Measurements from ENCODE around the gene DIP2C.
"Not testable (repeated sequence)": the region's sequence is repeated elsewhere in the genome, so short reads cannot be mapped to it uniquely, and the experiment has no call there.

Gene DIP2C

DNA sequence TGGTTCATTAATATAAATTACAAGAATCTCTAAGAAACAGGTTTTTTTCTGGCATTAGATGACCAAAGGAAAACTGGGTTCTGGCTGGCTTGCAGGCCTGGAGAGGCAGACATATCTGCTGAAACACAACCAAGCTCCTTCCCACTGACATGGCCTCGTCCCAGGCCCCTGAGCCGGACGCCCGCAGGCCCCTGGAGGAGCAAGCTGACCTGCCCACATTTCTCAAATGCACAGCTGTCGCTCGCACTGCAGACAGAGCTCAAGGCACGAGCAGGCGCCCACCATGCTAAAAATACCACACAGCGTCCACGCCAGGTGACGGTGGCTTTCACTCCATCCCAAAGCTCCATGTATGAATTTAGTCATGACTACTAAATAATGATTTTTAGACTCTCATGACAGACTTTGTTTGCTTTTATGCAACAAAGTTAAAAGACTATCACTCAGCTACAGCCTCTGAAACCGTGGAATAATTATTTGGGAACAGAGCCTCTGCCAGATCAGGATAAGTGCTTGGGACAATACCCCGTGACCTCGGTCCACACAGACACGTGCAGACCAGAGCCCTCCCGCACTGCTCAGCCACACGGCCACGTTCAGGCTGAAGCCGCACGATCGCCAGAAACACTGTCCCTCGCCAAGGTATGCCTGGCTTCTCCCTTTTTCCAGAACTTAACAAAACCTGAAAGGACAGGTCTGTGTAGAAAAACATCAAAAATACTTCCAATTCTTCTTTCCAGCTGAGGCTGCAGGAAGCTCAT, 71.1 kb downstream of the DIP2C start:
- H3K27me3 Mint-ChIP-seq = peaks cover 48% of the 10 kb centered on the region
- H3K4me1 Mint-ChIP-seq (ENCODE audit: low read depth) = peaks cover 7% of the 10 kb centered on the region
- H3K9me3 Mint-ChIP-seq = no peaks in the 10 kb centered on the region
- H3K4me3 Mint-ChIP-seq = no peak overlapping the region
- H3K27ac Mint-ChIP-seq = no peak overlapping the region
- DNase-seq = no peak
- no peaks in the 10 kb centered on the region for H3K36me3 Mint-ChIP-seq (ENCODE audit: low read depth)

DNA sequence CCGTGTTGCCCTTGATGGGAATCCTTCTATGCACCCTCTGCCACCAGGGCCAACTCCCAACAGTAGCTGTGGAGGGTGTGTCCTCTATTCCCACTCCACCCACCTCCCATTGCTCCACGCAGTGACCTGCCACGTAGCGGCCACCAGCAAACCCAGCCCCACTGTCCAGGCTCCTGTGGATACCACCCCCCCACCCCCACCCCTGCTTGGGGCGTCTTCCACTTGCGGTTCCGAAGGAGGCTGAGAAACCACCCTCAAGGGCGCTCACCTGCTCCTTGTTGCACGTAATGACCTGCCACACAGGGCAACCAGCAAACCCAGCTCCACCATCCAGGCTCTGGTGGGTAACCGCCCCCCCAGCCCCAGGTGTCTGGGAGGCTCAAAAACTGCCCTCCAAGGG, 72.0 kb downstream of the DIP2C start:
- Mint-ChIP-seq H3K4me3 (no peak overlapping the region), H3K36me3 (ENCODE audit: low read depth) (no peaks in the 10 kb centered on the region), H3K9me3 (no peaks in the 10 kb centered on the region), H3K4me1 (ENCODE audit: low read depth) (peaks cover 7% of the 10 kb centered on the region), H3K27ac (no peak overlapping the region), H3K27me3 (peaks cover 45% of the 10 kb centered on the region)
- DNase-seq = no peak

DNA sequence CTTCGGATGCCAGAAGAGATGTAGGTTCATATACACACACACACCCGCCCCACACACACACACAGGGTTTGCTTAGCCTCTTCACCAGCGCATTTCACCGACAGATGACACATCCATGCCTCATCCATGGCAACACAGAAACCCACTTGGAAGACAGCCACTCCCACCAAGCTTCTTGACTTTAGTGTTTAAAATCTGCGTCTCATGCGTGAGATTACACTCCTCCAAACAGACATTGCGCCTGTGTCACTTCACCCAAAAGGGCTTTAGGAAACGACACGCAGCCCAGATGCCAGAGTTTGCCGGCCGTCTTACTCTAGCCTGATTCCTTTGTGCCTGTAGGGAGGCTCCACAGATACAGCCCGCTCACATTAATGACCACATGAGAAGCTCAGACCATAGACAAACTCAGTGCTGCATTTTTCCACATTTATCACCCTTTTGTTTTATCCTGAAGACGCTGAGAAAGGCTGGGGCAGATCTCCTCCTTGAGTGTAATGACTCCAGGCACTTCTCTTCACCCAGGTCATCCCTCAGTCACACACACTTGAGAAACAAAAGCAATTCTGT, 73.8 kb downstream of the DIP2C start:
- DNase-seq = no peak
- peaks cover 33% of the 10 kb centered on the region for H3K27me3 Mint-ChIP-seq
- H3K4me1 Mint-ChIP-seq (ENCODE audit: low read depth) = peaks cover 16% of the 10 kb centered on the region
- H3K4me3 Mint-ChIP-seq = no peak overlapping the region
- peaks cover 2% of the 10 kb centered on the region for H3K9me3 Mint-ChIP-seq
- H3K27ac Mint-ChIP-seq = no peak overlapping the region
- H3K36me3 Mint-ChIP-seq (ENCODE audit: low read depth) = no peaks in the 10 kb centered on the region

DNA sequence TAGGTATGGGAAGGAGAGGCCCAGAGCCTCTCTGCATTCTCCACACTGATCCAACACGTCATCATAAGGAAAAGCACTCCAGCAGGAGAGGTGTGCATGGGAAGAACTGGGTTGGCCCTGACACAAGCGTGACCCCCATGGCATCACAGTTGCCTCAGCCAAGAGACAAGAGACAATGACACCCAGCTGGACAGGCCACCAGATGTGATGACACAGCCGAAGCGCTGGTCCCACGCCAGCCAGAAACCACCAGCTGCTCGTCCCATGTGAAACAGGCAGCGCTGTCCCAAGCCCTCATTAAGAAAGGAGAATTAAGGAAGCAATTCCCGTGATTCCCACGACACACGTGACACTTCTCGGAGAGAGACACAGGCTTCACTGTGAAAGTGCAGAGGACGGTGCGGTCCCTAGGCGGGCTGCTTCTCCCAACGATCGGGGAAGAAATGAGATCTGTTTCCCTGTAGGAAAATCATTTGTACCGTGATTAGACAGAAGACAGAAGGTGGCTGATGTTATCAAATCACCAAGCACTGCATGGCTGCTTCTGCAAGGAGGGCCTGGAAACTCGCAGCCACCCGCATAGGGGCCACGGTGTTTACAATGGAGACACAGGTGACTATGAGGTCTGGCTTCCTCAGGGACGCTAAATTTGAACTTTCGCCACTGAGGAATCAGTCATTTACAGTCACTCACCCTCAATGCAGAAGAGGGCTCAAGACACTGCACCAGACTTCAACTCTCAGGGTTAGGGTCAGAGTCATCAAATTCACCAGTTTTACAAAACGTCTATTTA, 74.5 kb downstream of the DIP2C start:
- Mint-ChIP-seq H3K4me1 (ENCODE audit: low read depth) (peaks cover 16% of the 10 kb centered on the region), H3K9me3 (peaks cover 6% of the 10 kb centered on the region), H3K27me3 (peaks cover 27% of the 10 kb centered on the region), H3K36me3 (ENCODE audit: low read depth) (no peaks in the 10 kb centered on the region), H3K4me3 (no peak overlapping the region), H3K27ac (no peak overlapping the region)
- DNase-seq = no peak

DNA sequence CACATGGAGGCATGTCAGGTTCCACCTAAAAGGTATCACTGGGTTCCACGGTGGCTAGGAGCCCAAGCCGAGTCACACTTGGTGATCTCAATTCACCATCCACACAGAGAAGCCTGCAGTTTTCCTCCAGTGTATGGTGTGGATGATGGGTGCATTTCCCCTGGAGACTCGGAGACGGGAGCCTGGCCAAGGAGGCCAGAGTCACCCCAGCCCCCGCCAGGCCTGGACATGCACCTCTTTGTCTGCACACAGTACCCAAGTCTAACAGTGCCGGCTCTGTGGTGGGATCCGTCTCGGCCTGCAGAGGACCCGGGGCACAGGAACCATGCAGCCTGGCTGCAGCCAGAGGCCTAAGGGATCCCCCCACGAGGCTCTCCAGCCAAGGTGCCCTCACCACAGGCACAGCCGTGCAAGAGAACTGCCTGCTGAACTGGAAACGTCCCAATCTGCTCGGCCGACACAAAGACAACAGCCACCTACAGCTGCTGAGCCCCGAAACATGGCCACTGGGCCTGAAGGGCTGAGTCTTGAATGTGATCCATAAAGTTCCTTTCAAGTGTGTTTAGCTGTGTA, 75.2 kb downstream of the DIP2C start:
- H3K36me3 Mint-ChIP-seq (ENCODE audit: low read depth) = no peaks in the 10 kb centered on the region
- H3K4me1 Mint-ChIP-seq (ENCODE audit: low read depth) = peaks cover 18% of the 10 kb centered on the region
- H3K9me3 Mint-ChIP-seq = peaks cover 6% of the 10 kb centered on the region
- H3K27me3 Mint-ChIP-seq = peaks cover 22% of the 10 kb centered on the region
- no peak overlapping the region for H3K4me3 Mint-ChIP-seq
- no peak overlapping the region for H3K27ac Mint-ChIP-seq
- no peak for DNase-seq

DNA sequence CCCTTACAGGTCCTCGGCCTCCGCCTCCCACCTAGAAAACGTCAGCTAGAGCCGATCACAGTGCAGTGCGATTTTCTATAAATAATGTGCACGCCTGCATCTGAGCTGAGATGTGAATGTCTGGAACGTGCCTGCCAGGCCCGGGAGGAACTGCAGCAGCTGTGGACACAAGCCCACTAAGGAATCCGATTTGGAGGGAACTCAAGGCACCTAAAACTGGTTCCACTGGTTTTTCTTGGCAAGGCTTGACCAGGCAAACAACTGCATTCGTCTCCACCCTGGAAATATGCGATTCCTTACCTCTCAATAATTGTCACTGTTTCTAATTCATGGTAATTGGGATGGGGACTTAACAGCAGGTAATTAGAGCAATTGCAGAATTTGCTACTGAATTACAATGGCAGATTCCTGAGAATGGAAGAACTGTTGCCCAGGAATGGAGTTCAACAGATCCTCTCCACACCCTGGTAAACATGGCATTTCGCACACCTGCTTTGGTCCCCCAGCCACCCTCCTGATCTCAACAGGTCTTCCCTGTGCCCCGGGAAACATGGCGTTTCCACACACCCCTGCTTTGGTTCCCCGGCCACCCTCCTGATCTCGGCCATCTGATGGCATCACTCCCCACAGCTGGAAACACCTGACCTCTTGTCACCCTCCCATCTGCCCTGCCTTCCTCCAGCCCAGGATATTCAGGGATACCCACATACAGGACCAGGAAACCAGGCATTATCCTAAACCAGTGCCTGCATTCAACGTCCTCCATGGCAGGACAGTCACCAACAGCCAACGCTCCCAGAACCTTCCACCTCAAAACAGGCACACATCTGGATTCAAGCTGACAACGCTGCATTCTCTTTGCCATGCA, 76.0 kb downstream of the DIP2C start:
- Mint-ChIP-seq H3K27ac (no peak overlapping the region), H3K4me1 (ENCODE audit: low read depth) (peaks cover 25% of the 10 kb centered on the region)
- no peak for DNase-seq

DNA sequence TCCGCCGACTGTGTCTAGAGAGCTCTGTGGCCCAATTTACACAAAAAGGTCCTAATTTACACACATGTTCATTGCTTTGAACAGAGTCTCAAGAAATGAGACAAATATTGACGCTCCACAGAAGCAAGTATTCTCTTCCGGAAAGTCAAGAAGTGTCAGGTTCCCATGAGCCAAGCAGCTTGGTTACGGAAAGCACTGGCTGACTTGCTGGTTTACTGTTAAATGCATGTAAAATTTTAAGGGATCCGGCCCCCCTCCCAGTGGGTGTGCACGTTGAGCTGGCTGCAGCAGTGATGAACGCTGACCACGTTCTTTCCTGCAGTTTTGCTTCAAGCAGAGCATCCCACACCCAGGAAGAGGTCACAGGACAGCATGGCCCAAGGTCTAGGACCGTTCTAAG, 76.8 kb downstream of the DIP2C start:
- Mint-ChIP-seq H3K36me3 (ENCODE audit: low read depth) (no peaks in the 10 kb centered on the region), H3K4me1 (ENCODE audit: low read depth) (peaks cover 25% of the 10 kb centered on the region), H3K27ac (no peak overlapping the region), H3K27me3 (peaks cover 9% of the 10 kb centered on the region), H3K4me3 (no peak overlapping the region), H3K9me3 (peaks cover 6% of the 10 kb centered on the region)
- DNase-seq = no peak

More for the DNA sequence above, 76.0 kb downstream of the DIP2C start:
- H3K36me3 Mint-ChIP-seq (ENCODE audit: low read depth) = no peaks in the 10 kb centered on the region
- H3K4me3 Mint-ChIP-seq = no peak overlapping the region
- peaks cover 6% of the 10 kb centered on the region for H3K9me3 Mint-ChIP-seq
- H3K27me3 Mint-ChIP-seq = peaks cover 15% of the 10 kb centered on the region

DNA sequence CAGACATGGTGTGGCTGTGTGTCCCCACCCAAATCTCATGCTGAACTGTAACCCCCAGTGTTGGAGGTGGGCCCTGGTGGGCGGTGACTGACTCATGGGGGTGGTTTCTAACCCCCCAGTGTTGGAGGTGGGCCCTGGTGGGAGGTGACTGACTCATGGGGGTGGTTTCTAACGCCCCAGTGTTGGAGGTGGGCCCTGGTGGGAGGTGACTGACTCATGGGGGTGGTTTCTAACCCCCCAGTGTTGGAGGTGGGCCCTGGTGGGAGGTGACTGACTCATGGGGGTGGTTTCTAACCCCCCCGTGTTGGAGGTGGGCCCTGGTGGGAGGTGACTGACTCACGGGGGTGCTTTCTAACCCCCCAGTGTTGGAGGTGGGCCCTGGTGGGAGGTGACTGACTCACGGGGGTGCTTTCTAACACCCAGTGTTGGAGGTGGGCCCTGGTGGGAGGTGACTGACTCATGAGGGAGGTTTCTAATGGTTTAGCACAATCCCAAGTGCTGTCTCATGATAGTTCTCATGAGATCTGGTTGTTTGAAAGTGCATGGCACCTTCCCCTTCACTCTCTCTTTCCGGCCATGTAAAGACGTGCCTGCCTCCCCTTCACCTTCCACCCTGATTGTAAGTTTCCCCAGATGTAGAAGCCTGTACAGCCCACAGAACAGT, 78.7 kb downstream of the DIP2C start:
- not testable (repeated sequence) for H3K36me3 Mint-ChIP-seq (ENCODE audit: low read depth); H3K9me3 Mint-ChIP-seq; H3K27me3 Mint-ChIP-seq; H3K4me3 Mint-ChIP-seq
- Mint-ChIP-seq H3K27ac (peak overlapping the region; percentile 61), H3K4me1 (ENCODE audit: low read depth) (peaks cover 25% of the 10 kb centered on the region)
- peak; percentile 60 for DNase-seq

DNA sequence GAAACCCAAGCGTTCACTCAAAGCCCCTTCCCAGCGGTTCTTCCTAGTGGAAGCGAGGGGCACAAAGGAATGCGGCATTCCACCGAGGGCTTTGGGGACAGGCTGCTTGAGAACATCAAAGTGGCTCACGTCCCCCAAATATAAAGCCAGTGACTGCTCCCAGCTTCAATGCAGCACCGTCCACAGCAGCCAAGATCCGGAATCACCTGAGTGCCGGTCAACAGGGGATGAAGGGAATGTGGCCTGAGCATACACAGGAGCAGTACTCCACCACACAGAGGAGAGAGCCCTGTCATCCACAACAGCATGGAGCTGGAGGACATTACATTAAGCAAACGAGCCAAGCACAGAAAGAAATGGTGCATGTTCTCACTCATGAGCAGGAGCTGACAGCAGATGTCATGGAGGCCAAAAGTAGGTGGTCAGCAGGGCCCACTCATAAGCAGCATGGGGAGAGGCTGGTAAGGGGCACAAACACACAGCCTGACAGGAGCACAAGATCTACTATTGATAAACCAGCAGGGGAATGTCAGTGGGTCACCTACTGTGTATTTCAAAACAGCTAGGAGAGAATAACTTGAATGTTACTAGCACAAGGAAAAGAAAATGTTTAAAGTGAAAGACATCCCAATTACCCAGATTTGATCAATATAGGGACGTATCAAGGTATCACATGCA, 79.5 kb downstream of the DIP2C start:
- Mint-ChIP-seq H3K9me3 (peaks cover 6% of the 10 kb centered on the region), H3K27ac (peak overlapping the region; percentile 27), H3K4me3 (no peak overlapping the region), H3K4me1 (ENCODE audit: low read depth) (peaks cover 25% of the 10 kb centered on the region), H3K27me3 (peaks cover 3% of the 10 kb centered on the region), H3K36me3 (ENCODE audit: low read depth) (no peaks in the 10 kb centered on the region)
- DNase-seq = no peak

DNA sequence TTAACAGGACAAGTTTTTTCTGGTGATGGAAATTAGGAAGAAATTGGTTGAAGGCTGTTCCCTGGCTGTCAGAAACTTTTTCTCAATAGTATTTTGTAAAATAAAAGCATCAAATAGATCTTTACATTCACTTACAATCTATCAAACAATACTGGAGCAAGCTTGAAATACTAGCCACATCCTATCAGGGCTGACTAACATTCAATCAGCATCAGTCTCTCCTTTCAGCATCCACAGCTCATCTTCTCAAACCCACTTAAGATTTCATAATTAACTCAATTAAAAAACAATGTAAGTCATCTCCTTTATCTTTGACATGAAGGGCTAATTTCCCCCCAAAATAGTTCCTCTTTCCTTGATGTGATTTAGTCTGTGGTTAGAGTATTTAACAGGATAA, 80.2 kb downstream of the DIP2C start:
- Mint-ChIP-seq H3K27ac (peak overlapping the region; percentile 4), H3K27me3 (peaks cover 3% of the 10 kb centered on the region), H3K4me1 (ENCODE audit: low read depth) (peaks cover 25% of the 10 kb centered on the region), H3K4me3 (no peak overlapping the region), H3K9me3 (peaks cover 6% of the 10 kb centered on the region), H3K36me3 (ENCODE audit: low read depth) (no peaks in the 10 kb centered on the region)
- DNase-seq = no peak

DNA sequence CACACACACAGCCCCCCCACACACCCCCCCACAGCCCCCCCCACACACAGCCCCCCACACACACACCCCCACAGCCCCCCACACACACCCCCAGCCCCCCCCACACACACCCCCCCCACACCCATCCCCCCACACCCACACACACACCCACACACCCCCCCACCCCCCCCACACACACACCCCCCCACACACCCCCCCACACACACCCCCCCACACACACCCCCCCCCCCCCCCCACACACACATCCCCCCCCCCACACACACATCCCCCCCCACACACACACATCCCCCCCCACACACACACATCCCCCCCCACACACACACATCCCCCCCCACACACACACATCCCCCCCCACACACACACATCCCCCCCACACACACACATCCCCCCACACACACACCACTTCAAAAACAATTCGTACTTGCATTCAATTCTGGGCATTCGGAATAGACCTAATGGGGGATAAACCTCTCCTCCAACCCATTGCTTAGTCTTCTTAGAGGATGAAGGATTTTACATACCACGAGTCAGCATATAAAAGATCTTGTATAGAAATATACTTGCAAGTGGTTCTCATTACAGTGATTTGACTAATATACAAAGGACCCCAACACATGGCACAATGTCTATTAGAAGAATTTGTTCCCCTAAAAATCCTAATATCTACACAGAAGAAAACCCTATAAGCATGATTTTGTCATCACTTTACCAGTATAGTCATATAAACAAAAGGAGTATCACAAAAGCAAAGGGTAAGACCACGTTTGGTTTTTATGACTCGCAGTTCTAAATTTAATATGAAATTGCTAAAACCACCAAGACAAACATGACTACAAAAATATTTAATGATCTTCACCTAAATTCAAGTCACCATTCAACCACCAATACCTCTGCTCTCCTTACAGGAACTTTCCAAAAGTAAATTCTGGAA, 80.9 kb downstream of the DIP2C start:
- Mint-ChIP-seq H3K9me3 (peaks cover 6% of the 10 kb centered on the region), H3K27ac (peak overlapping the region; percentile 4), H3K4me1 (ENCODE audit: low read depth) (peaks cover 25% of the 10 kb centered on the region), H3K4me3 (no peak overlapping the region), H3K36me3 (ENCODE audit: low read depth) (no peaks in the 10 kb centered on the region), H3K27me3 (peaks cover under 1% of the 10 kb centered on the region)
- no peak for DNase-seq

DNA sequence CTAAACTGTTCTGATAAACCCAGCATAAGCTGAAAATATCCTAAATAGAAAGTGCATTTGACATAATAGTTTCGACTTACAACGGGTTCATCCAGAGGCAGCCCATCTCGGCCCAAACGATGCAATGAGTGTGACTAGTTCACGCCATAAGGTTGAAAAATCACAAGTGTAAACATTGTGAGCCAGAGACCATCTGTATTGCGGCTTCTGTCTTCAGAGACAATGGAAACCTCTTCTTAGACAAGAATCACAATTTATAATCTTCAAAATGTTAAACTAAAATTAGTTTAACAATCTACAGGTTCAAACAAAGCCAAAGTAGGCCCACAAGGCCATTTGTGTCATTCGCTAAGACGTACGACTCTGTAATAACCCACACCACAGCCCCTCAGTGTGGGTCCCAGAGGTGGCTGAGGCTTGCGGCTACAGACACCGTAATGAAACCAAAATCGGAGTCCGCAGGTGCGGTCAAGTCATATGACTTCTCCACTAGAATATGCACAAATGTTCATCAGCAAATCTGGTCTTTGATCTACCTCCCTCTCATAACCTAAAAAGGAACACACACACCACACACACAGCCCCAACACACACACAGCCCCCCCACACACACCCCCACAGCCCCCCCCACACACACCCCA, 81.8 kb downstream of the DIP2C start:
- H3K27ac Mint-ChIP-seq = no peak overlapping the region
- peaks cover 6% of the 10 kb centered on the region for H3K9me3 Mint-ChIP-seq
- no peaks in the 10 kb centered on the region for H3K27me3 Mint-ChIP-seq
- no peak for DNase-seq
- peaks cover 25% of the 10 kb centered on the region for H3K4me1 Mint-ChIP-seq (ENCODE audit: low read depth)
- no peaks in the 10 kb centered on the region for H3K36me3 Mint-ChIP-seq (ENCODE audit: low read depth)
- no peak overlapping the region for H3K4me3 Mint-ChIP-seq

Measured in activated T-cell treated with anti-CD3 and anti-CD28 coated beads, Interleukin-2, amount 50 U/mL, for 24 hours (primary cell).